GM21786 (cell line): ENCODE data around the gene KRT23.

Source experiments
- ATAC-seq: cut with Tn5 transposase; IDR thresholded peaks from one replicate; pipeline ENCODE4 v1.9.1; 2021; ENCODE audit not compliant: unreplicated experiment

Gene KRT23

GRCh38 chr17:40873255-40873654 is 64.2 kb downstream of the KRT23 start:
- ATAC-seq, result no peak
